Psoas muscle (tissue), 8 donors: ENCODE results near the gene SUZ12. TPM values are rescaled to one million over a fixed set of nuclear protein-coding genes. Genes with fewer than 3 reads are reported as not detected.
"Not testable (repeated sequence)": the region's sequence is repeated elsewhere in the genome, so short reads cannot be mapped to it uniquely, and the experiment has no call there.

Experiments used
- ATAC-seq, 4 donors: fragments of 200-7000 bp; cut with Tn5 transposase; one replicate each; pipeline ENCODE4 v1.9.1; 2020; ENCODE audit warnings: moderate library complexity in 3 of 4, mild to moderate bottlenecking in 2 of 4
- DNase-seq, 2 donors: peaks; one replicate each; pipeline ENCODE4 v3.0.0-alpha.2; 2020
- H3K27ac ChIP-seq: fragments of 200-600 bp; one replicate; pipeline ENCODE4 v1.8.0; 2022
- H3K27me3 ChIP-seq, 3 donors: fragments of 200-600 bp in 1 of 3; one replicate each; pipeline versions ENCODE4 v1.6.1 to v1.8.0; 2013 to 2022; ENCODE audit warnings: low read length in 2 of 3, mild to moderate bottlenecking in 2 of 3, moderate library complexity in 1 of 3; ENCODE audit not compliant: insufficient read depth in 3 of 3
- H3K36me3 ChIP-seq, 2 donors: fragments of 200-600 bp in 1 of 2; one replicate each; pipeline versions ENCODE4 v1.6.1 to v1.8.0; 2013 to 2022; ENCODE audit warnings: low read depth in 1 of 2, mild to moderate bottlenecking in 1 of 2, moderate library complexity in 1 of 2; ENCODE audit not compliant: insufficient read depth in 1 of 2
- H3K4me1 ChIP-seq: fragments of 200-600 bp; one replicate; pipeline ENCODE4 v1.8.0; 2022
- H3K4me3 ChIP-seq: fragments of 200-600 bp; one replicate; pipeline ENCODE4 v1.8.0; 2022; ENCODE audit warnings: mild to moderate bottlenecking
- H3K9me3 ChIP-seq: fragments of 200-600 bp; one replicate; pipeline ENCODE4 v1.8.0; 2022
- CTCF ChIP-seq: fragments of 200-600 bp; IDR thresholded peaks from one replicate; pipeline ENCODE4 v1.8.0; 2022; ENCODE audit warnings: antibody characterized with exemption
- WGBS, 3 donors: extraction: QIAGEN DNeasy Blood & Tissue Kit; methylation state at CpG; one replicate each; pipeline versions ENCODE4 v1.1.6 to v1.1.7; 2013; 5-methylcytosine and 5-hydroxymethylcytosine counted together
- intact Hi-C, 2 donors: fragments of 100-400 bp; cut with DNase I; formaldehyde crosslinking; loops; one replicate each; pipeline versions ENCODE4 v1.11.0 to v1.14.2; 2022
- polyA plus RNA-seq, 3 donors: library from polyadenylated mRNA; stranded (reverse); fragments of 200-250 nt; gene quantifications; one replicate each; pipeline ENCODE4 v1.2.3, GENCODE V29; 2013
- total RNA-seq, 4 donors: library from RNA; stranded (reverse); fragmentation: NEBNext Ultra II Directional in 2 of 4; extraction: Animal tissue kit (Norgen Biotek cat#: 25700) in 2 of 4; gene quantifications; one replicate each; pipeline versions ENCODE4 v1.2.1 to v1.2.4, GENCODE V29; 2021 to 2023
- donor health status: healthy with polysubstance abuse.
- donor health status: DM: no; HTN: no; CAD: no; lungs with moderate emphysema.
- donor health status: Bipolar disorder and iron deficiency.
- donor health status: healthy.
- donor health status: DM: yes; HTN: yes; CAD: no.
- donor health status: DM: no; HTN: no; CAD: no.
- donor health status: DM: no; HTN: no; CAD: no.
- donor health status: DM: yes; HTN: yes; CAD: no.

The SUZ12 gene
- total and polyA plus RNA-seq, 7 donors = 4.7 to 11.5 (median 9.7) TPM

- ATAC-seq = no peak
- WGBS, 3 donors = 95 to 97% (median 95%) methylated on average over 3 of the region's 3 CpGs
- intact Hi-C loops = no loop called here
- Histone ChIP-seq H3K9me3 (no peaks in the 10 kb centered on the region), H3K36me3 (peaks cover 0 to 60% of the 10 kb centered on the region in 2 donors), H3K27me3 (no peaks in the 10 kb centered on the region), H3K4me3 (no peak overlapping the region), H3K27ac (no peak overlapping the region), H3K4me1 (no peaks in the 10 kb centered on the region)
- DNase-seq = no peak
- no peak for TF ChIP-seq CTCF
Observed at GRCh38 chr17:31967648-31968047, 30.8 kb downstream of the SUZ12 start.

GRCh38 chr17:31970416-31970815, 33.6 kb downstream of the SUZ12 start:
- DNase-seq, H3K27me3 ChIP-seq, H3K4me1 ChIP-seq, ATAC-seq, H3K27ac ChIP-seq, H3K4me3 ChIP-seq, intact Hi-C loops, H3K9me3 ChIP-seq: not testable (repeated sequence)
- peaks cover 0 to 75% of the 10 kb centered on the region in 2 donors for H3K36me3 ChIP-seq
- 84 to 87% (median 84%) methylated on average over 5 of the region's 5 CpGs for WGBS, 3 donors

- WGBS, 3 donors = 95 to 96% (median 96%) methylated on average over 14 of the region's 14 CpGs
- H3K9me3 ChIP-seq, H3K27ac ChIP-seq, intact Hi-C loops, H3K4me3 ChIP-seq, ATAC-seq, H3K4me1 ChIP-seq, DNase-seq, H3K27me3 ChIP-seq: not testable (repeated sequence)
- peaks cover 0 to 72% of the 10 kb centered on the region in 2 donors for H3K36me3 ChIP-seq
Observed at GRCh38 chr17:31974269-31975071, 37.7 kb downstream of the SUZ12 start.

DNA sequence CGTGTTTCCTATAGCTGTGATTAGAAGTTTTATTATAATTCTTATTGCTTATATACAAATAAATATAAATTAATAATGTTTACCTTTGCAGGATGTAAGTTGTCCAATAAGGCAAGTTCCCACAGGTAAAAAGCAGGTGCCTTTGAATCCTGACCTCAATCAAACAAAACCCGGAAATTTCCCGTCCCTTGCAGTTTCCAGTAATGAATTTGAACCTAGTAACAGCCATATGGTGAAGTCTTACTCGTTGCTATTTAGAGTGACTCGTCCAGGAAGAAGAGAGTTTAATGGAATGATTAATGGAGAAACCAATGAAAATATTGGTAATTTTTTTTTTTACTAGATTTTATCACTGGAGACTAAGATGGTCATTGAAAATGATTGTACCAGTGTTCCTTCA, 38.6 kb downstream of the SUZ12 start:
- H3K4me3 ChIP-seq, H3K27ac ChIP-seq, H3K4me1 ChIP-seq, H3K9me3 ChIP-seq, H3K27me3 ChIP-seq, intact Hi-C loops, ATAC-seq, DNase-seq: not testable (repeated sequence)
- peaks cover 0 to 74% of the 10 kb centered on the region in 2 donors for H3K36me3 ChIP-seq
- WGBS, 3 donors = 82 to 87% (median 87%) methylated on average over 5 of the region's 5 CpGs

GRCh38 chr17:31991821-31992220, 55.0 kb downstream of the SUZ12 start:
- ATAC-seq, DNase-seq, H3K27ac ChIP-seq, H3K4me3 ChIP-seq, H3K4me1 ChIP-seq, H3K9me3 ChIP-seq, H3K27me3 ChIP-seq: not testable (repeated sequence)
- intact Hi-C loops = loop anchor here (10.0 kb wide), 2 partner anchors 97 to 107 kb away; no protein-coding TSS in a partner anchor
- peaks cover 2 to 100% of the 10 kb centered on the region in 2 donors for H3K36me3 ChIP-seq
- WGBS, 3 donors = 94 to 96% (median 95%) methylated on average over 8 of the region's 8 CpGs

DNA sequence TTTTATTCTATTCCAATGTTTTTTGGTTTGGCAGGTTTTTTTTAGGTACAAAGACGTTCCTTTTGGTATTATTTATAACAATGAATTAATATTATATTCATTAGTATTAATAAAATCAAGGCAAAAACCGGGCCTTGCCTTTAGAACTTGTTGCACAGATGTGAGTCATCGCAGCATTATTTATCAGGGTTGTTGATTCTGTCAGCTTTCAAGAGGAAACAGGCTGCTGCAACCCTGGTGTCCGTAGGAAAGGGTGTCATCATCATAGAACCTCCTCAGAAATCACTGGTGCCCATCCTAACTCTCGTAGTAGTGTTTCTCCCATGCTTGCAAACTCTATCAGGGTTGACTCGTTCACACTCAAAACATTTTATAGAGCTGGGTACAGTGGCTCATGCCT, 60.2 kb downstream of the SUZ12 start:
- no peaks in the 10 kb centered on the region for H3K4me1 ChIP-seq
- TF ChIP-seq CTCF = no peak
- WGBS, 3 donors = 93 to 94% (median 94%) methylated on average over 6 of the region's 6 CpGs
- no peak overlapping the region for H3K4me3 ChIP-seq
- H3K27me3 ChIP-seq = no peaks in the 10 kb centered on the region
- ATAC-seq (no peak), DNase-seq (no peak)
- H3K9me3 ChIP-seq = no peaks in the 10 kb centered on the region
- intact Hi-C loops = loop anchor here (10.0 kb wide), 2 partner anchors 102 to 112 kb away; no protein-coding TSS in a partner anchor
- no peak overlapping the region for H3K27ac ChIP-seq
- H3K36me3 ChIP-seq = peaks cover 5 to 88% of the 10 kb centered on the region in 2 donors
